HEK293 (cell line): Measurements from ENCODE around the gene RGS9.

Source experiments
- CTCF ChIP-seq: fragments of 450-650 bp; formaldehyde crosslinking; IDR thresholded peaks from 2 replicates; pipeline ENCODE4 v1.5.1; 2016; ENCODE audit warnings: missing biosample characterization, missing genetic modification characterization
- GLI2 ChIP-seq: fragments of 450-650 bp; formaldehyde crosslinking; IDR thresholded peaks from 2 replicates; pipeline ENCODE4; 2017; ENCODE audit warnings: missing biosample characterization, missing genetic modification characterization, low read depth, borderline replicate concordance
- ZNF558 ChIP-seq: fragments of 450-650 bp; formaldehyde crosslinking; IDR thresholded peaks from 2 replicates; pipeline ENCODE4 v1.5.1; 2016; ENCODE audit warnings: missing biosample characterization, missing genetic modification characterization

- no peak for TF ChIP-seq CTCF (tag by site-specific recombination)
- TF ChIP-seq ZNF558 (tag by site-specific recombination) = no peak
- TF ChIP-seq GLI2 = no peak
Observed at GRCh38 chr17:65191811-65192740, 54.9 kb downstream of the RGS9 start.
